ENCODE data around the gene TLE2.

Gene TLE2

GRCh38 chr19:2987797-2988196, 41.3 kb downstream of the TLE2 start:
- DNase-seq (ENCODE audit: low read depth, low spot score) = no peak
- H3K9me3 ChIP-seq (ENCODE audit: insufficient read depth, low read length) = no peaks in the 10 kb centered on the region
- TF ChIP-seq SUZ12 (IDR thresholded peaks at IDR 0.05; ENCODE audit: extremely low read depth, insufficient read depth, insufficient read length) (no peak), YY1 (IDR thresholded peaks at IDR 0.05; ENCODE audit: insufficient read depth, insufficient read length) (no peak), ZNF274 (IDR thresholded peaks at IDR 0.05; ENCODE audit: low read depth, low read length) (no peak)
- H3K9ac ChIP-seq (ENCODE audit: insufficient read length, low read depth) = peak overlapping the region; percentile 51
- no peaks in the 10 kb centered on the region for H3K36me3 ChIP-seq (ENCODE audit: insufficient read depth, insufficient read length, low read length)
- H3K4me3 ChIP-seq (ENCODE audit: insufficient read length, low read depth) = no peak overlapping the region
- peaks cover 76% of the 10 kb centered on the region for H3K27me3 ChIP-seq (ENCODE audit: insufficient read depth, insufficient read length)
- H3K4me1 ChIP-seq (ENCODE audit: insufficient read depth, insufficient read length) = peaks cover 14% of the 10 kb centered on the region

GRCh38 chr19:2986951-2987524, 42.0 kb downstream of the TLE2 start:
- peak overlapping the region; percentile 51 for H3K9ac ChIP-seq (ENCODE audit: insufficient read length, low read depth)
- no peak for TF ChIP-seq SUZ12 (IDR thresholded peaks at IDR 0.05; ENCODE audit: extremely low read depth, insufficient read depth, insufficient read length)
- TF ChIP-seq ZNF274 (IDR thresholded peaks at IDR 0.05; ENCODE audit: low read depth, low read length) = no peak
- TF ChIP-seq YY1 (IDR thresholded peaks at IDR 0.05; ENCODE audit: insufficient read depth, insufficient read length) = no peak
- H3K4me3 ChIP-seq (ENCODE audit: insufficient read length, low read depth) = peak overlapping the region; percentile 0

GRCh38 chr19:2984215-2984528, 44.9 kb downstream of the TLE2 start:
- Histone ChIP-seq H3K9ac (ENCODE audit: insufficient read length, low read depth) (no peak overlapping the region), H3K9me3 (ENCODE audit: insufficient read depth, low read length) (no peaks in the 10 kb centered on the region), H3K27me3 (ENCODE audit: insufficient read depth, insufficient read length) (peaks cover 94% of the 10 kb centered on the region), H3K36me3 (ENCODE audit: insufficient read depth, insufficient read length, low read length) (no peaks in the 10 kb centered on the region), H3K4me3 (ENCODE audit: insufficient read length, low read depth) (no peak overlapping the region), H3K4me1 (ENCODE audit: insufficient read depth, insufficient read length) (peaks cover 20% of the 10 kb centered on the region)
- DNase-seq (ENCODE audit: low read depth, low spot score) = no peak
- TF ChIP-seq YY1 (IDR thresholded peaks at IDR 0.05; ENCODE audit: insufficient read depth, insufficient read length) (no peak), SUZ12 (IDR thresholded peaks at IDR 0.05; ENCODE audit: extremely low read depth, insufficient read depth, insufficient read length) (no peak), ZNF274 (IDR thresholded peaks at IDR 0.05; ENCODE audit: low read depth, low read length) (no peak)

More at GRCh38 chr19:2986951-2987524, 42.0 kb downstream of the TLE2 start:
- no peaks in the 10 kb centered on the region for H3K9me3 ChIP-seq (ENCODE audit: insufficient read depth, low read length)
- peak; percentile 46 for DNase-seq (ENCODE audit: low read depth, low spot score)
- peaks cover 79% of the 10 kb centered on the region for H3K27me3 ChIP-seq (ENCODE audit: insufficient read depth, insufficient read length)
- no peaks in the 10 kb centered on the region for H3K36me3 ChIP-seq (ENCODE audit: insufficient read depth, insufficient read length, low read length)
- H3K4me1 ChIP-seq (ENCODE audit: insufficient read depth, insufficient read length) = peaks cover 18% of the 10 kb centered on the region

GRCh38 chr19:2983351-2984214, 45.5 kb downstream of the TLE2 start:
- no peaks in the 10 kb centered on the region for H3K36me3 ChIP-seq (ENCODE audit: insufficient read depth, insufficient read length, low read length)
- peaks cover 94% of the 10 kb centered on the region for H3K27me3 ChIP-seq (ENCODE audit: insufficient read depth, insufficient read length)
- H3K9ac ChIP-seq (ENCODE audit: insufficient read length, low read depth) = no peak overlapping the region
- no peak for TF ChIP-seq YY1 (IDR thresholded peaks at IDR 0.05; ENCODE audit: insufficient read depth, insufficient read length)
- no peak for TF ChIP-seq ZNF274 (IDR thresholded peaks at IDR 0.05; ENCODE audit: low read depth, low read length)
- TF ChIP-seq SUZ12 (IDR thresholded peaks at IDR 0.05; ENCODE audit: extremely low read depth, insufficient read depth, insufficient read length) = peak; percentile 62
- H3K9me3 ChIP-seq (ENCODE audit: insufficient read depth, low read length) = no peaks in the 10 kb centered on the region
- DNase-seq (ENCODE audit: low read depth, low spot score) = peak; percentile 68
- no peak overlapping the region for H3K4me3 ChIP-seq (ENCODE audit: insufficient read length, low read depth)
- H3K4me1 ChIP-seq (ENCODE audit: insufficient read depth, insufficient read length) = peaks cover 20% of the 10 kb centered on the region

GRCh38 chr19:2982983-2983350, 46.1 kb downstream of the TLE2 start:
- H3K36me3 ChIP-seq (ENCODE audit: insufficient read depth, insufficient read length, low read length) = no peaks in the 10 kb centered on the region
- no peak for DNase-seq (ENCODE audit: low read depth, low spot score)
- peaks cover 22% of the 10 kb centered on the region for H3K4me1 ChIP-seq (ENCODE audit: insufficient read depth, insufficient read length)
- no peak overlapping the region for H3K4me3 ChIP-seq (ENCODE audit: insufficient read length, low read depth)
- peaks cover 94% of the 10 kb centered on the region for H3K27me3 ChIP-seq (ENCODE audit: insufficient read depth, insufficient read length)
- H3K9ac ChIP-seq (ENCODE audit: insufficient read length, low read depth) = no peak overlapping the region
- TF ChIP-seq SUZ12 (IDR thresholded peaks at IDR 0.05; ENCODE audit: extremely low read depth, insufficient read depth, insufficient read length) (no peak), YY1 (IDR thresholded peaks at IDR 0.05; ENCODE audit: insufficient read depth, insufficient read length) (no peak), ZNF274 (IDR thresholded peaks at IDR 0.05; ENCODE audit: low read depth, low read length) (no peak)
- H3K9me3 ChIP-seq (ENCODE audit: insufficient read depth, low read length) = no peaks in the 10 kb centered on the region

- H3K27me3 ChIP-seq (ENCODE audit: insufficient read depth, insufficient read length) = peaks cover 94% of the 10 kb centered on the region
- H3K9ac ChIP-seq (ENCODE audit: insufficient read length, low read depth) = no peak overlapping the region
- no peak for DNase-seq (ENCODE audit: low read depth, low spot score)
- H3K4me3 ChIP-seq (ENCODE audit: insufficient read length, low read depth) = no peak overlapping the region
- no peaks in the 10 kb centered on the region for H3K36me3 ChIP-seq (ENCODE audit: insufficient read depth, insufficient read length, low read length)
- TF ChIP-seq ZNF274 (IDR thresholded peaks at IDR 0.05; ENCODE audit: low read depth, low read length) (no peak), SUZ12 (IDR thresholded peaks at IDR 0.05; ENCODE audit: extremely low read depth, insufficient read depth, insufficient read length) (no peak), YY1 (IDR thresholded peaks at IDR 0.05; ENCODE audit: insufficient read depth, insufficient read length) (no peak)
- H3K9me3 ChIP-seq (ENCODE audit: insufficient read depth, low read length) = no peaks in the 10 kb centered on the region
- H3K4me1 ChIP-seq (ENCODE audit: insufficient read depth, insufficient read length) = peaks cover 21% of the 10 kb centered on the region
Measured at GRCh38 chr19:2982561-2982960, 46.5 kb downstream of the TLE2 start.

GRCh38 chr19:2981898-2982297, 47.2 kb downstream of the TLE2 start:
- H3K4me1 ChIP-seq (ENCODE audit: insufficient read depth, insufficient read length) = peaks cover 20% of the 10 kb centered on the region
- no peaks in the 10 kb centered on the region for H3K9me3 ChIP-seq (ENCODE audit: insufficient read depth, low read length)
- TF ChIP-seq YY1 (IDR thresholded peaks at IDR 0.05; ENCODE audit: insufficient read depth, insufficient read length) (no peak), ZNF274 (IDR thresholded peaks at IDR 0.05; ENCODE audit: low read depth, low read length) (no peak), SUZ12 (IDR thresholded peaks at IDR 0.05; ENCODE audit: extremely low read depth, insufficient read depth, insufficient read length) (no peak)
- no peaks in the 10 kb centered on the region for H3K36me3 ChIP-seq (ENCODE audit: insufficient read depth, insufficient read length, low read length)
- no peak overlapping the region for H3K9ac ChIP-seq (ENCODE audit: insufficient read length, low read depth)
- peaks cover 92% of the 10 kb centered on the region for H3K27me3 ChIP-seq (ENCODE audit: insufficient read depth, insufficient read length)
- no peak overlapping the region for H3K4me3 ChIP-seq (ENCODE audit: insufficient read length, low read depth)
- no peak for DNase-seq (ENCODE audit: low read depth, low spot score)
